ENCODE measurements around the gene CD96.
"Not testable (repeated sequence)": the region's sequence is repeated elsewhere in the genome, so short reads cannot be mapped to it uniquely, and the experiment has no call there.

CD96 gene

GRCh38 chr3:111541911-111542483 is at the start of gene CD96:
Gene CD96 (plus strand): TSS chr3:111542197. CDS start chr3:111542249, 52 bp downstream.
- no peak for DNase-seq (ENCODE audit: extremely low spot score, insufficient read length, low read depth)
- FAIRE-seq = peak; percentile 89

- DNase-seq (ENCODE audit: extremely low spot score, insufficient read length, low read depth) = no peak
- FAIRE-seq = no peak
Observed at GRCh38 chr3:111493276-111493675, 48.7 kb upstream of the CD96 start.

- DNase-seq (ENCODE audit: extremely low spot score, insufficient read length, low read depth) (no peak), FAIRE-seq (no peak)
Observed at GRCh38 chr3:111496894-111497559, 45.0 kb upstream of the CD96 start.

- DNase-seq (ENCODE audit: extremely low spot score, insufficient read length, low read depth) (no peak), FAIRE-seq (no peak)
Observed at GRCh38 chr3:111498022-111498421, 44.0 kb upstream of the CD96 start.

- DNase-seq (ENCODE audit: extremely low spot score, insufficient read length, low read depth) (no peak), FAIRE-seq (peak; percentile 42)
Observed at GRCh38 chr3:111506435-111506834, 35.6 kb upstream of the CD96 start.

- FAIRE-seq (no peak), DNase-seq (ENCODE audit: extremely low spot score, insufficient read length, low read depth) (no peak)
Observed at GRCh38 chr3:111509308-111509707, 32.7 kb upstream of the CD96 start.

GRCh38 chr3:111517801-111518200 is 24.2 kb upstream of the CD96 start:
- FAIRE-seq (no peak), DNase-seq (ENCODE audit: extremely low spot score, insufficient read length, low read depth) (no peak)

GRCh38 chr3:111519178-111519855 is 22.7 kb upstream of the CD96 start:
- FAIRE-seq (no peak), DNase-seq (ENCODE audit: extremely low spot score, insufficient read length, low read depth) (no peak)

- DNase-seq (ENCODE audit: extremely low spot score, insufficient read length, low read depth) (no peak), FAIRE-seq (no peak)
Observed at GRCh38 chr3:111521891-111522290, 20.1 kb upstream of the CD96 start.

GRCh38 chr3:111524486-111524885 is 17.5 kb upstream of the CD96 start:
- FAIRE-seq = not testable (repeated sequence)

GRCh38 chr3:111531446-111531845 is 10.6 kb upstream of the CD96 start:
- FAIRE-seq (no peak), DNase-seq (ENCODE audit: extremely low spot score, insufficient read length, low read depth) (no peak)

More at GRCh38 chr3:111524486-111524885, 17.5 kb upstream of the CD96 start:
- not testable (repeated sequence) for DNase-seq (ENCODE audit: extremely low spot score, insufficient read length, low read depth)

- DNase-seq (ENCODE audit: extremely low spot score, insufficient read length, low read depth) (no peak), FAIRE-seq (no peak)
Observed at GRCh38 chr3:111534701-111535100, 7.3 kb upstream of the CD96 start.

- DNase-seq (ENCODE audit: extremely low spot score, insufficient read length, low read depth) (no peak), FAIRE-seq (no peak)
Observed at GRCh38 chr3:111538111-111538510, 3.9 kb upstream of the CD96 start.

GRCh38 chr3:111538681-111539083 is 3.3 kb upstream of the CD96 start:
- FAIRE-seq = no peak
- DNase-seq (ENCODE audit: extremely low spot score, insufficient read length, low read depth) = no peak

- peak; percentile 92 for FAIRE-seq
- DNase-seq (ENCODE audit: extremely low spot score, insufficient read length, low read depth) = no peak
Observed at GRCh38 chr3:111539351-111540331, 2.4 kb upstream of the CD96 start.

GRCh38 chr3:111541391-111541790 is 606 bp upstream of the CD96 start:
- FAIRE-seq = peak; percentile 21
- DNase-seq (ENCODE audit: extremely low spot score, insufficient read length, low read depth) = no peak

GRCh38 chr3:111542611-111543300 is 759 bp downstream of the CD96 start:
- DNase-seq (ENCODE audit: extremely low spot score, insufficient read length, low read depth) (no peak), FAIRE-seq (peak; percentile 64)

GRCh38 chr3:111545349-111545748 is 3.4 kb downstream of the CD96 start:
- DNase-seq (ENCODE audit: extremely low spot score, insufficient read length, low read depth) (no peak), FAIRE-seq (no peak)

- FAIRE-seq (no peak), DNase-seq (ENCODE audit: extremely low spot score, insufficient read length, low read depth) (no peak)
Observed at GRCh38 chr3:111547631-111548030, 5.6 kb downstream of the CD96 start.

- FAIRE-seq (peak; percentile 96), DNase-seq (ENCODE audit: extremely low spot score, insufficient read length, low read depth) (no peak)
Observed at GRCh38 chr3:111548092-111548491, 6.1 kb downstream of the CD96 start.
